ENCODE data around the gene TLE1.

GRCh38 chr9:81626511-81626910 is 62.8 kb downstream of the TLE1 start:
- TF ChIP-seq POLR2AphosphoS5 (IDR thresholded peaks at IDR 0.05; ENCODE audit: borderline replicate concordance, low read depth, low read length) (no peak), EZH2 (IDR thresholded peaks at IDR 0.05) (no peak)
